ENCODE measurements around the gene TPRG1. TPM values are rescaled to one million over a fixed set of nuclear protein-coding genes. Genes with fewer than 3 reads are reported as not detected.

TPRG1 gene
- total and polyA plus RNA-seq, 7 donors: 0.78 to 24.5 (median 9.9) TPM

- no peaks in the 10 kb centered on the region for H3K36me3 ChIP-seq (ENCODE audit: insufficient read depth in 1 of 2, low read depth in 1 of 2)
- H3K27me3 ChIP-seq (ENCODE audit: insufficient read depth in 3 of 3, low read length in 2 of 3): no peaks in the 10 kb centered on the region
- intact Hi-C loops (cut with DNase I): no loop called here
- ATAC-seq: peak; percentile 44 to 54 (median 48)
- no peaks in the 10 kb centered on the region for H3K4me1 ChIP-seq
- no peak for DNase-seq
- H3K4me3 ChIP-seq: no peak overlapping the region
- peak overlapping the region; percentile 14 for H3K27ac ChIP-seq
- 68 to 81% (median 68%) methylated on average over 11 of the region's 11 CpGs for WGBS, 3 donors
- TF ChIP-seq CTCF (IDR thresholded peaks at IDR 0.05): no peak
- H3K9me3 ChIP-seq: no peaks in the 10 kb centered on the region
These were observed 14.4 kb upstream of the TPRG1 start for GRCh38 chr3:189157232-189158007.

- no peak for TF ChIP-seq CTCF (IDR thresholded peaks at IDR 0.05)
- Histone ChIP-seq H3K27me3 (ENCODE audit: insufficient read depth in 3 of 3, low read length in 2 of 3) (no peaks in the 10 kb centered on the region), H3K4me3 (no peak overlapping the region), H3K4me1 (no peaks in the 10 kb centered on the region), H3K36me3 (ENCODE audit: insufficient read depth in 1 of 2, low read depth in 1 of 2) (no peaks in the 10 kb centered on the region), H3K27ac (no peak overlapping the region), H3K9me3 (no peaks in the 10 kb centered on the region)
- DNase-seq (no peak), ATAC-seq (no peak)
- intact Hi-C loops (cut with DNase I): no loop called here
- WGBS, 3 donors: 91 to 95% (median 93%) methylated on average over 7 of the region's 7 CpGs
These were observed 13.7 kb upstream of the TPRG1 start for GRCh38 chr3:189158034-189158433.

- no peak overlapping the region for H3K27ac ChIP-seq
- no peak overlapping the region for H3K4me3 ChIP-seq
- no peaks in the 10 kb centered on the region for H3K9me3 ChIP-seq
- intact Hi-C loops (cut with DNase I): no loop called here
- no peak for ATAC-seq
- 79 to 87% (median 83%) methylated on average over 8 of the region's 8 CpGs for WGBS, 3 donors
- H3K36me3 ChIP-seq (ENCODE audit: insufficient read depth in 1 of 2, low read depth in 1 of 2): no peaks in the 10 kb centered on the region
- DNase-seq: no peak
- H3K27me3 ChIP-seq (ENCODE audit: insufficient read depth in 3 of 3, low read length in 2 of 3): no peaks in the 10 kb centered on the region
- no peak for TF ChIP-seq CTCF (IDR thresholded peaks at IDR 0.05)
- H3K4me1 ChIP-seq: no peaks in the 10 kb centered on the region
These were observed 11.1 kb upstream of the TPRG1 start for GRCh38 chr3:189160519-189161309.

- TF ChIP-seq CTCF (IDR thresholded peaks at IDR 0.05): no peak
- H3K36me3 ChIP-seq (ENCODE audit: insufficient read depth in 1 of 2, low read depth in 1 of 2): no peaks in the 10 kb centered on the region
- no peak overlapping the region for H3K4me3 ChIP-seq
- ATAC-seq: no peak
- no peak overlapping the region for H3K27ac ChIP-seq
- no peaks in the 10 kb centered on the region for H3K4me1 ChIP-seq
- intact Hi-C loops (cut with DNase I): no loop called here
- no peaks in the 10 kb centered on the region for H3K9me3 ChIP-seq
- no peak for DNase-seq
- H3K27me3 ChIP-seq (ENCODE audit: insufficient read depth in 3 of 3, low read length in 2 of 3): no peaks in the 10 kb centered on the region
- 76 to 86% (median 81%) methylated on average over 6 of the region's 6 CpGs for WGBS, 3 donors
These were observed 6.6 kb upstream of the TPRG1 start for GRCh38 chr3:189165092-189165612.
